ENCODE measurements around the gene IQGAP1.
A peak's percentile ranks its signal among the peaks of the same experiment; 100 is the strongest.
"Not testable (repeated sequence)": the region's sequence is repeated elsewhere in the genome, so short reads cannot be mapped to it uniquely, and the experiment has no call there.

IQGAP1 gene

GRCh38 chr15:90489514-90489913 is 101.5 kb downstream of the IQGAP1 start:
- no peak for DNase-seq (ENCODE audit: low spot score)

- DNase-seq (ENCODE audit: low spot score), result no peak
These were observed 101.9 kb downstream of the IQGAP1 start for GRCh38 chr15:90489944-90490343.

GRCh38 chr15:90493647-90494046 is 105.6 kb downstream of the IQGAP1 start:
- no peak for DNase-seq (ENCODE audit: low spot score)

- no peak for DNase-seq (ENCODE audit: low spot score)
These were observed 107.0 kb downstream of the IQGAP1 start for GRCh38 chr15:90495067-90495466.

GRCh38 chr15:90496791-90497190 is 108.7 kb downstream of the IQGAP1 start:
- no peak for DNase-seq (ENCODE audit: low spot score)

GRCh38 chr15:90497376-90497775 is 109.3 kb downstream of the IQGAP1 start:
- DNase-seq (ENCODE audit: low spot score), result no peak

- DNase-seq (ENCODE audit: low spot score), result peak; percentile 22
These were observed 109.9 kb downstream of the IQGAP1 start for GRCh38 chr15:90497912-90498311.

GRCh38 chr15:90500171-90500570 is 112.1 kb downstream of the IQGAP1 start:
- DNase-seq (ENCODE audit: low spot score), result no peak

GRCh38 chr15:90501898-90502297 is 113.9 kb downstream of the IQGAP1 start:
- no peak for DNase-seq (ENCODE audit: low spot score)

- DNase-seq (ENCODE audit: low spot score), result not testable (repeated sequence)
These were observed 122.7 kb downstream of the IQGAP1 start for GRCh38 chr15:90510781-90511180.

GRCh38 chr15:90511211-90511618 is 123.2 kb downstream of the IQGAP1 start:
- not testable (repeated sequence) for DNase-seq (ENCODE audit: low spot score)

GRCh38 chr15:90512276-90512675 is 124.2 kb downstream of the IQGAP1 start:
- DNase-seq (ENCODE audit: low spot score), result no peak

- DNase-seq (ENCODE audit: low spot score), result no peak
These were observed 124.9 kb downstream of the IQGAP1 start for GRCh38 chr15:90512981-90513380.

- DNase-seq (ENCODE audit: low spot score), result no peak
These were observed 125.4 kb downstream of the IQGAP1 start for GRCh38 chr15:90513448-90513847.

- DNase-seq (ENCODE audit: low spot score), result not testable (repeated sequence)
These were observed 125.9 kb downstream of the IQGAP1 start for GRCh38 chr15:90513893-90514292.

GRCh38 chr15:90519688-90520087 is 131.6 kb downstream of the IQGAP1 start:
- no peak for DNase-seq (ENCODE audit: low spot score)

GRCh38 chr15:90520365-90520764 is 132.3 kb downstream of the IQGAP1 start:
- DNase-seq (ENCODE audit: low spot score), result no peak

- DNase-seq (ENCODE audit: low spot score), result no peak
These were observed 135.3 kb downstream of the IQGAP1 start for GRCh38 chr15:90523373-90523772.

GRCh38 chr15:90524018-90524803 is 136.2 kb downstream of the IQGAP1 start:
- not testable (repeated sequence) for DNase-seq (ENCODE audit: low spot score)

- DNase-seq (ENCODE audit: low spot score), result no peak
These were observed 140.9 kb downstream of the IQGAP1 start for GRCh38 chr15:90529011-90529370.

- DNase-seq (ENCODE audit: low spot score), result peak; percentile 90
These were observed 141.6 kb downstream of the IQGAP1 start, which contains the start of gene CRTC3 for GRCh38 chr15:90529371-90530249. TSS of gene CRTC3 (plus strand) at chr15:90529923. CDS start at chr15:90530072, 149 bp downstream.

- peak; percentile 73 for DNase-seq (ENCODE audit: low spot score)
These were observed 142.4 kb downstream of the IQGAP1 start for GRCh38 chr15:90530250-90531051.

Data from iPS-NIHi11 (cell line).